CD4-positive, alpha-beta memory T cell (primary cell): ENCODE data around the gene FBXO41. TPM values are rescaled to one million over a fixed set of nuclear protein-coding genes. Genes with fewer than 3 reads are reported as not detected.

Source experiments
- CTCF ChIA-PET: fragments of 350-600 bp; sonication (Branson Sonifier 250); formaldehyde crosslinking; loops from one replicate; lab custom pipeline; 2021; ENCODE audit warnings: inconsistent platforms; ENCODE audit not compliant: partially characterized antibody; lab: Charles Lee
- POLR2A ChIA-PET: fragments of 350-600 bp; sonication (Branson Sonifier 250); formaldehyde crosslinking; loops from one replicate; lab custom pipeline; 2021; ENCODE audit not compliant: partially characterized antibody; lab: Charles Lee
- DNase-seq, 5 donors: peaks; one replicate each; pipeline versions ENCODE4 v3.0.0 to v3.0.0-alpha.2; 2020 to 2022; ENCODE audit warnings: mixed read lengths in 1 of 5
- H3K27ac ChIP-seq: one replicate; pipeline ENCODE4 v1.7.0; 2013; ENCODE audit warnings: low read depth, low read length
- H3K27me3 ChIP-seq: 2 replicates; pipeline ENCODE4 v1.7.0; 2013; ENCODE audit warnings: mild to moderate bottlenecking, low read length, moderate library complexity; ENCODE audit not compliant: insufficient read depth
- H3K36me3 ChIP-seq: 2 replicates; pipeline ENCODE4 v1.7.0; 2013; ENCODE audit warnings: mild to moderate bottlenecking, low read length, moderate library complexity; ENCODE audit not compliant: insufficient read depth
- H3K4me1 ChIP-seq: 2 replicates; pipeline ENCODE4 v1.7.0; 2013; ENCODE audit warnings: mild to moderate bottlenecking, low read length, moderate library complexity; ENCODE audit not compliant: insufficient read depth
- H3K4me3 ChIP-seq, 2 donors: one replicate each; pipeline ENCODE4 v1.7.0; 2013; ENCODE audit warnings: low read length in 2 of 2, mild to moderate bottlenecking in 1 of 2
- H3K9me3 ChIP-seq, 2 donors: one replicate each; pipeline ENCODE4 v1.7.0; 2013; ENCODE audit warnings: low read length in 2 of 2, control low read depth in 1 of 2; ENCODE audit not compliant: control insufficient read depth in 1 of 2
- H3K27ac Mint-ChIP-seq, 7 donors: one replicate each; pipeline ENCODE4 v1.8.0; 2020 to 2021; ENCODE audit warnings: mixed read lengths in 7 of 7, mild to moderate bottlenecking in 6 of 7, inconsistent platforms in 3 of 7, moderate library complexity in 3 of 7
- H3K27me3 Mint-ChIP-seq, 2 donors: one replicate each; pipeline ENCODE4 v1.8.0; 2020 to 2021; ENCODE audit warnings: mixed read lengths in 2 of 2
- H3K36me3 Mint-ChIP-seq, 2 donors: one replicate each; pipeline ENCODE4 v1.8.0; 2020 to 2021; ENCODE audit warnings: mixed read lengths in 2 of 2, inconsistent platforms in 1 of 2, mild to moderate bottlenecking in 1 of 2
- H3K4me1 Mint-ChIP-seq, 4 donors: one replicate each; pipeline ENCODE4 v1.8.0; 2020 to 2021; ENCODE audit warnings: mixed read lengths in 4 of 4, mild to moderate bottlenecking in 1 of 4
- H3K4me3 Mint-ChIP-seq, 8 donors: one replicate each; pipeline ENCODE4 v1.8.0; 2020 to 2021; ENCODE audit warnings: mixed read lengths in 8 of 8, mild to moderate bottlenecking in 7 of 8, moderate library complexity in 6 of 8, inconsistent platforms in 3 of 8
- H3K9me3 Mint-ChIP-seq, 8 donors: one replicate each; pipeline ENCODE4 v1.8.0; 2020 to 2021; ENCODE audit warnings: mixed read lengths in 8 of 8, mild to moderate bottlenecking in 5 of 8, inconsistent platforms in 3 of 8, moderate library complexity in 1 of 8
- intact Hi-C: fragments of 100-400 bp; cut with micrococcal nuclease; formaldehyde crosslinking; loops from one replicate; pipeline ENCODE4 v1.15.1; 2023
- polyA plus RNA-seq, 2 donors: library from polyadenylated mRNA; unstranded; fragments of 300-500 nt; fragmentation: Illumina TruSeq; gene quantifications; one replicate each; pipeline ENCODE4 v1.2.3, GENCODE V29; 2021
- total RNA-seq, 2 experiments: library from RNA; stranded (reverse); gene quantifications; one replicate each; pipeline ENCODE4 v1.2.3, GENCODE V29; 2021

The FBXO41 gene
- total and polyA plus RNA-seq, 4 experiments from 2014 or later = 1.6 to 11.4 (median 9.8) TPM; not detected in 1

DNA sequence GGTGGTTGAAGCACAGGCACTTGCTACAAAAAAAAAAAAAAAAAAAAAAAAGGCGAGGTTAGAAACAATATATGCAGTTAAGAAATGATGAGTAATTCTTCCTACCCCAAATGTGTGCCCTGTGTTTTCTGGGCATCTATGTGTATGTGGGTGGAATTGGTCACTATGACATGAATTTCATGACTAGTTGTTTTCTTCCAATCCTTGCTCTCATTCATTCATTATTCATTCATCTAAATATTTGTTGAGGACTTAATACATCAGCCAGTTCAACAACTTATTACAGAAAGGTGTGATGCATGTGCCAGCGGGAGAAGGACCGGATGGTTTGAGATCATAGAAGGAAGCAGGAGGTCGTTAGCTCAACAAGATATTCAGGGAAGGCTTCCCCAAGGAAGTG lies 17.4 kb upstream of the FBXO41 start:
- Histone ChIP-seq H3K27me3 (peaks cover 3% of the 10 kb centered on the region), H3K4me1 (no peaks in the 10 kb centered on the region), H3K27ac (no peak overlapping the region), H3K9me3 (no peaks in the 10 kb centered on the region), H3K36me3 (no peaks in the 10 kb centered on the region), H3K4me3 (no peak overlapping the region)
- H3K4me3 Mint-ChIP-seq = no peak overlapping the region
- peaks cover 43 to 46% of the 10 kb centered on the region in 2 donors for H3K27me3 Mint-ChIP-seq
- ChIA-PET POLR2A (no interaction called here), CTCF (no interaction called here)
- H3K9me3 Mint-ChIP-seq = no peaks in the 10 kb centered on the region
- intact Hi-C loops = no loop called here
- no peaks in the 10 kb centered on the region for H3K36me3 Mint-ChIP-seq
- no peak for DNase-seq
- no peak overlapping the region for H3K27ac Mint-ChIP-seq
- H3K4me1 Mint-ChIP-seq = no peaks in the 10 kb centered on the region

- H3K27me3 Mint-ChIP-seq = peaks cover 46 to 51% of the 10 kb centered on the region in 2 donors
- CTCF ChIA-PET = interaction anchor here (1.1 kb wide), 1 partner anchor 11 kb away, joined by 3 read pairs; no protein-coding TSS in a partner anchor
Observed at GRCh38 chr2:73300926-73301325, 16.6 kb upstream of the FBXO41 start.

DNA sequence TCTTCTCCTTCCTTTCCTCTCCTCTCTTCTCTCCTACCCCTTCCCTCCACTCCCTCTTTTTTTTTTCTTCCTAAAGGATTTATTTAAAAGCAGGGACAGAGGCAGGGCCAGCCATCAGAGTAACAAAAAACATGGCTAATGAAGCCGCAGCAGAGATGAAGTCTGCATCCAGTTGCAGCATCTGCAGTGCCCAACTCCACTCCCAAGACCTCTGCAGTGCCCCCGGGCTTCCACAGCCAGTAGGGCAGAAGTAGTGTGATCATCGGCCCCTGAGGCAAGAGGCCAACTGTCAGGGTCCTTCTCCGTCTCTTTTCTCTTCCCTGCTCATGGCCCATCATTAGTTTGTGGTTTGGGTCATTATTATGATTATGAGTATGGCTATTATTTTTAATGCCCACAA lies 13.3 kb upstream of the FBXO41 start:
- H3K4me1 ChIP-seq = peaks cover 11% of the 10 kb centered on the region
- Mint-ChIP-seq H3K27me3 (peaks cover 48 to 52% of the 10 kb centered on the region in 2 donors), H3K4me3 (no peak overlapping the region), H3K4me1 (peaks cover 0 to 5% (median 3%) of the 10 kb centered on the region in 4 donors), H3K27ac (no peak overlapping the region), H3K9me3 (no peaks in the 10 kb centered on the region), H3K36me3 (no peaks in the 10 kb centered on the region)
- no peaks in the 10 kb centered on the region for H3K36me3 ChIP-seq
- DNase-seq = no peak
- peaks cover 21% of the 10 kb centered on the region for H3K27me3 ChIP-seq
- H3K4me3 ChIP-seq = no peak overlapping the region
- CTCF ChIA-PET = no interaction called here
- no peak overlapping the region for H3K27ac ChIP-seq
- H3K9me3 ChIP-seq = no peaks in the 10 kb centered on the region
- intact Hi-C loops = no loop called here
- POLR2A ChIA-PET = no interaction called here

More at GRCh38 chr2:73300926-73301325, 16.6 kb upstream of the FBXO41 start:
- Histone ChIP-seq H3K4me3 (no peak overlapping the region), H3K9me3 (no peaks in the 10 kb centered on the region), H3K36me3 (no peaks in the 10 kb centered on the region), H3K27ac (no peak overlapping the region), H3K4me1 (no peaks in the 10 kb centered on the region), H3K27me3 (peaks cover 3% of the 10 kb centered on the region)
- DNase-seq = no peak
- POLR2A ChIA-PET = no interaction called here
- H3K9me3 Mint-ChIP-seq = no peaks in the 10 kb centered on the region
- no peaks in the 10 kb centered on the region for H3K36me3 Mint-ChIP-seq
- H3K4me1 Mint-ChIP-seq = no peaks in the 10 kb centered on the region
- intact Hi-C loops = no loop called here
- no peak overlapping the region for H3K27ac Mint-ChIP-seq
- no peak overlapping the region for H3K4me3 Mint-ChIP-seq

DNA sequence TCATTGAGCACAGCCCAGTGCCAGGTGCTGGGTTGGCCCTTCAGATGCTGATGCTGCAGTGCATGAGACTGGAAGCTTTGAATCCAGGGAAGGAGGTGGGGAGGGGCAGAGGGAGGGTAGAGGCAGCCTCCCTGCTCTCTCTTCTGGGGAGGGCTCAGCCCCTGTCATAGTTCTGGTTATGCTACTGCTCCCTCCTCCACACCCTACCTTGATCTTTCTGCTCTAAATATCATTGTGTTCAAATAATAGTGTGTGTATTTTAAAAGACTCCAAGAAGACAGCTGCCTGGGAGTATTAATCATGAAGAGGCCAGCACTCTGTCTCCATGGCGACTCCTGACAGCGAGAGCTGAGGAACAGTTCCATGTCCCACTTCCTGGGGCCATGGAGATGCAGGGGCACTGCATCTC lies 12.9 kb upstream of the FBXO41 start:
- H3K36me3 ChIP-seq = no peaks in the 10 kb centered on the region
- no peaks in the 10 kb centered on the region for H3K9me3 Mint-ChIP-seq
- H3K4me3 Mint-ChIP-seq = no peak overlapping the region
- no peaks in the 10 kb centered on the region for H3K9me3 ChIP-seq
- H3K4me1 Mint-ChIP-seq = peaks cover 0 to 8% (median 5%) of the 10 kb centered on the region in 4 donors
- DNase-seq = no peak
- H3K4me3 ChIP-seq = no peak overlapping the region
- H3K36me3 Mint-ChIP-seq = no peaks in the 10 kb centered on the region
- H3K27ac Mint-ChIP-seq = no peak overlapping the region
- H3K27ac ChIP-seq = no peak overlapping the region
- H3K27me3 Mint-ChIP-seq = peaks cover 44 to 50% of the 10 kb centered on the region in 2 donors
- CTCF ChIA-PET = no interaction called here
- POLR2A ChIA-PET = no interaction called here
- H3K4me1 ChIP-seq = peaks cover 15% of the 10 kb centered on the region
- peaks cover 25% of the 10 kb centered on the region for H3K27me3 ChIP-seq
- intact Hi-C loops = no loop called here

- DNase-seq = no peak
- POLR2A ChIA-PET = no interaction called here
- H3K9me3 ChIP-seq = no peaks in the 10 kb centered on the region
- peaks cover 5 to 21% (median 12%) of the 10 kb centered on the region in 4 donors for H3K4me1 Mint-ChIP-seq
- H3K9me3 Mint-ChIP-seq = peaks cover 0 to 2% (median 0%) of the 10 kb centered on the region in 8 donors
- intact Hi-C loops = no loop called here
- H3K27ac Mint-ChIP-seq = no peak overlapping the region
- H3K27ac ChIP-seq = no peak overlapping the region
- H3K36me3 Mint-ChIP-seq = peaks cover 0 to 1% of the 10 kb centered on the region in 2 donors
- H3K27me3 ChIP-seq = peaks cover 30% of the 10 kb centered on the region
- H3K4me1 ChIP-seq = peaks cover 26% of the 10 kb centered on the region
- no peaks in the 10 kb centered on the region for H3K36me3 ChIP-seq
- H3K4me3 Mint-ChIP-seq = peak overlapping the region in 1 of 8 donors; percentile 36
- CTCF ChIA-PET = no interaction called here
- peaks cover 41 to 43% of the 10 kb centered on the region in 2 donors for H3K27me3 Mint-ChIP-seq
- no peak overlapping the region for H3K4me3 ChIP-seq
Observed at GRCh38 chr2:73295751-73296400, 11.6 kb upstream of the FBXO41 start.

- H3K9me3 Mint-ChIP-seq = peaks cover 0 to 2% (median 0%) of the 10 kb centered on the region in 8 donors
- no peaks in the 10 kb centered on the region for H3K9me3 ChIP-seq
- ChIA-PET CTCF (interaction anchor here (0.8 kb wide), 1 partner anchor 82 kb away, joined by 3 read pairs; no protein-coding TSS in a partner anchor), POLR2A (interaction anchor here (1.2 kb wide), 2 partner anchors 60 to 91 kb away, joined by 6 read pairs; partner anchors contain the start of genes ALMS1 and CCT7)
- no peak overlapping the region for H3K4me3 ChIP-seq
- H3K27ac Mint-ChIP-seq = no peak overlapping the region
- peaks cover 6 to 22% (median 15%) of the 10 kb centered on the region in 4 donors for H3K4me1 Mint-ChIP-seq
- H3K27me3 ChIP-seq = peaks cover 30% of the 10 kb centered on the region
- no peaks in the 10 kb centered on the region for H3K36me3 ChIP-seq
- no peak for DNase-seq
- no peak overlapping the region for H3K27ac ChIP-seq
- peak overlapping the region in 1 of 8 donors; percentile 18 for H3K4me3 Mint-ChIP-seq
- H3K27me3 Mint-ChIP-seq = peaks cover 37 to 39% of the 10 kb centered on the region in 2 donors
- H3K36me3 Mint-ChIP-seq = peaks cover 0 to 1% of the 10 kb centered on the region in 2 donors
- H3K4me1 ChIP-seq = peaks cover 28% of the 10 kb centered on the region
- intact Hi-C loops = loop anchor here (5.0 kb wide), 2 partner anchors 82 to 222 kb away; partner anchors contain the start of genes SFXN5 and SMYD5
Observed at GRCh38 chr2:73294239-73294638, 10.0 kb upstream of the FBXO41 start.

DNA sequence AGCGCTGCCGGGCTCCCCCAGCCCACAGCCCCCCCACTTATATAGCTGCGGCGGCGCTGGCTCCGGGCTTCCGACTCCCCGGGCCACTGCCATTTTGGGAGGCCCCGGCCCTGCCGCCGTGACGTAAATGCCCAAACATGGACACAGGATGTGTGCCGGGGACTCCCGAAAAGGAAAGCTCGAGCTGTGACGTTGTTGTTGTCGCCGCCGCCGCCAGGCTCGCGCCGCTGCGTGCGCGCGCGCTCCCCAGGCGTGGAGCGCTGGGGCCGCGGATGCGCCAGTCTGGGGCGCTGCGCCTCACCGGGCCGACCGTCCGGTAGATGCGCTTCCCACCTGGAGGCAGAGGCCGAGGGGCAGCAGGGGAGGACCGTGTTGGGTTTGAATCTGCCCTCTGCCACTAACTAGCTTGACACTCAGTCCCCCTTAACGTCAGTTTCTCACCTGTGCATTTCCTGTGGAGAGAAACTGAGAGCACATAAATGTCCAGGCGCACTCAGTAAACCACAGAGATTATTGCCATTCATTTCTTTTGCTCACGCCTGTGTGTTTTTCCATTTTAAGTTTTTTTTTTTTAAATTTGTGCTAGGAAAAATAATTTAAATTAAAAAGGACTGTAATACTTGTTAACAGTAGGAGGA lies 9.4 kb upstream of the FBXO41 start, which contains the start of gene EGR4:
EGR4 (minus strand) TSS at position 15 of the 638 bp plus-strand sequence. CDS start 231 bp downstream, outside the sequence.
- peak; percentile 90 to 97 (median 92) for DNase-seq
- intact Hi-C loops = loop anchor here (1.0 to 5.0 kb wide), 4 partner anchors 24 to 221 kb away; partner anchors contain the start of genes ALMS1, SFXN5 and SMYD5
- H3K27ac Mint-ChIP-seq = peak within 1 kb of the TSS in 4 of 7 donors; percentile 69 to 77 (median 72)
- POLR2A ChIA-PET = interaction anchor here (0.6 to 1.2 kb wide), 3 partner anchors 59 to 605 kb away, joined by 3 to 6 read pairs (median 6); partner anchors contain the start of genes ALMS1 and CCT7
- H3K4me1 Mint-ChIP-seq = peaks cover 6 to 22% (median 15%) of the 10 kb centered on the region in 4 donors
- Histone ChIP-seq H3K27me3 (peaks cover 30% of the 10 kb centered on the region), H3K9me3 (no peaks in the 10 kb centered on the region), H3K36me3 (no peaks in the 10 kb centered on the region), H3K27ac (no peak within 1 kb of the TSS), H3K4me3 (peak within 1 kb of the TSS; percentile 55 to 71), H3K4me1 (peaks cover 28% of the 10 kb centered on the region)
- peak within 1 kb of the TSS; percentile 64 to 87 (median 78) for H3K4me3 Mint-ChIP-seq
- CTCF ChIA-PET = interaction anchor here (0.8 to 1.3 kb wide), 2 partner anchors 22 to 82 kb away, joined by 3 to 4 read pairs; no protein-coding TSS in a partner anchor
- H3K36me3 Mint-ChIP-seq = peaks cover 0 to 1% of the 10 kb centered on the region in 2 donors
- H3K9me3 Mint-ChIP-seq = peaks cover 0 to 2% (median 0%) of the 10 kb centered on the region in 8 donors
- peaks cover 37 to 42% of the 10 kb centered on the region in 2 donors for H3K27me3 Mint-ChIP-seq
